Measurements from ENCODE around the gene ATP13A1. TPM values are rescaled to one million over a fixed set of nuclear protein-coding genes. Genes with fewer than 3 reads are reported as not detected.

Gene ATP13A1
- total RNA-seq, 4 donors from 2014 or later = 97.3 to 293 (median 129) TPM

DNA sequence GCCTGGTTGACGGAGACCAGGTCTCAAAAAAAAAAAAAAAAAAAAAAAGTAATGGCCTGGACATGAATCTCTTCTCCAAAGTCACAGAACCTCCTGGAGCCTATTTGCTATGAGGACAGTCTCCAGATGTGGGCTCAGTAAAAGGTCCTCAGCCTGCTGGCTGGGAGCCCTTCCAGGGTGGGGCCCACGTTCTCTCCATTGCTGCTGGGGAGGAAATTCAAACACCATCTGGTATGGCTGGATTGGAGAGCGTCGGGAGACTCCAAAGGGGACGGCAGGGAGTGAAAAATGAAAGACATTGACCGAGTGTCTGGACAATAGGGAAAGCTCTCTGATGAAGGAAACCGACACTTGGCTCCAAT, 43.6 kb downstream of the ATP13A1 start:
- 80 to 82% methylated on average over 7 of the region's 7 CpGs for WGBS, 2 donors
- no peaks in the 10 kb centered on the region for H3K9me3 ChIP-seq
- DNase-seq = no peak
- no peaks in the 10 kb centered on the region for H3K27me3 ChIP-seq
- peaks cover 0 to 6% of the 10 kb centered on the region in 2 donors for H3K36me3 ChIP-seq
- no peak overlapping the region for H3K27ac ChIP-seq
- intact Hi-C loops (cut with DNase I) = no loop called here
- no peak overlapping the region for H3K4me3 ChIP-seq (replicated peaks in 1 of 3)
- no peak for TF ChIP-seq POLR2A (IDR thresholded peaks at IDR 0.05)
- TF ChIP-seq, protein P1, sequence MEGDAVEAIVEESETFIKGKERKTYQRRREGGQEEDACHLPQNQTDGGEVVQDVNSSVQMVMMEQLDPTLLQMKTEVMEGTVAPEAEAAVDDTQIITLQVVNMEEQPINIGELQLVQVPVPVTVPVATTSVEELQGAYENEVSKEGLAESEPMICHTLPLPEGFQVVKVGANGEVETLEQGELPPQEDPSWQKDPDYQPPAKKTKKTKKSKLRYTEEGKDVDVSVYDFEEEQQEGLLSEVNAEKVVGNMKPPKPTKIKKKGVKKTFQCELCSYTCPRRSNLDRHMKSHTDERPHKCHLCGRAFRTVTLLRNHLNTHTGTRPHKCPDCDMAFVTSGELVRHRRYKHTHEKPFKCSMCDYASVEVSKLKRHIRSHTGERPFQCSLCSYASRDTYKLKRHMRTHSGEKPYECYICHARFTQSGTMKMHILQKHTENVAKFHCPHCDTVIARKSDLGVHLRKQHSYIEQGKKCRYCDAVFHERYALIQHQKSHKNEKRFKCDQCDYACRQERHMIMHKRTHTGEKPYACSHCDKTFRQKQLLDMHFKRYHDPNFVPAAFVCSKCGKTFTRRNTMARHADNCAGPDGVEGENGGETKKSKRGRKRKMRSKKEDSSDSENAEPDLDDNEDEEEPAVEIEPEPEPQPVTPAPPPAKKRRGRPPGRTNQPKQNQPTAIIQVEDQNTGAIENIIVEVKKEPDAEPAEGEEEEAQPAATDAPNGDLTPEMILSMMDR (IDR thresholded peaks at IDR 0.05) = no peak
- peaks cover 32% of the 10 kb centered on the region in 2 donors for H3K4me1 ChIP-seq

DNA sequence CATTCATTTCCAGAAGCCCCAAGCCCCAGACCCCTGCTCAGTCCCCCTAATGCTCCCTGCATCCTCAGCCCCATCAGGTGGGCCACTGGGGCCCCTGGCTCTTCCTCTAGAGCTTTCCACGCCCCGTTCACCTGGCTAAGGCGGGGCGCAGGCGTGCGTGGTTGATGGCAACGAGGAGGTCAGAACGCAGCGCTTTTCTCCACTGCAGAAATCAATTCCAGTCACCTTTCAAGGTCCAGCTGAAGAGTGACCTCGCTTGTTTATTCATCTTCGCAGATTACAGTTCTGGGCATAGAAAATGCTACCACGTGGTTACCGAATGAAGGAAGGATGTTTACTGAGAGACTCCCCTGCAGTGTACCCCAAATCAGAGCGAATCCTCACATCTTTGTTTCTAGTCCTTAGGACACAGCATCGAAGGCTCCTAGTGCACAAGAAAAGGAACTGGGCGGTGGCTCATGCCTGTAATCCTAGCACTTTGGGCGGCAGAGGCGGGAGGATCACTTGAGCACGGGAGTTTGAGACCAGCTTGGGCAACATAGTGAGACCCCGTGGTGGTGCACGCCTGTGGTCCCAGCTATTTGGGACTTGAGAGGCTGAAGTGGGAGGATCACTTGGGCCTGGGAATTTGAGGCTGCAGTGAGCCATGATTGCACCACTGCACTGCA, 44.2 kb downstream of the ATP13A1 start:
- WGBS, 2 donors = 56 to 65% methylated on average over 19 to 20 of the region's 21 CpGs
- no peak overlapping the region for H3K4me3 ChIP-seq (replicated peaks in 1 of 3)

DNA sequence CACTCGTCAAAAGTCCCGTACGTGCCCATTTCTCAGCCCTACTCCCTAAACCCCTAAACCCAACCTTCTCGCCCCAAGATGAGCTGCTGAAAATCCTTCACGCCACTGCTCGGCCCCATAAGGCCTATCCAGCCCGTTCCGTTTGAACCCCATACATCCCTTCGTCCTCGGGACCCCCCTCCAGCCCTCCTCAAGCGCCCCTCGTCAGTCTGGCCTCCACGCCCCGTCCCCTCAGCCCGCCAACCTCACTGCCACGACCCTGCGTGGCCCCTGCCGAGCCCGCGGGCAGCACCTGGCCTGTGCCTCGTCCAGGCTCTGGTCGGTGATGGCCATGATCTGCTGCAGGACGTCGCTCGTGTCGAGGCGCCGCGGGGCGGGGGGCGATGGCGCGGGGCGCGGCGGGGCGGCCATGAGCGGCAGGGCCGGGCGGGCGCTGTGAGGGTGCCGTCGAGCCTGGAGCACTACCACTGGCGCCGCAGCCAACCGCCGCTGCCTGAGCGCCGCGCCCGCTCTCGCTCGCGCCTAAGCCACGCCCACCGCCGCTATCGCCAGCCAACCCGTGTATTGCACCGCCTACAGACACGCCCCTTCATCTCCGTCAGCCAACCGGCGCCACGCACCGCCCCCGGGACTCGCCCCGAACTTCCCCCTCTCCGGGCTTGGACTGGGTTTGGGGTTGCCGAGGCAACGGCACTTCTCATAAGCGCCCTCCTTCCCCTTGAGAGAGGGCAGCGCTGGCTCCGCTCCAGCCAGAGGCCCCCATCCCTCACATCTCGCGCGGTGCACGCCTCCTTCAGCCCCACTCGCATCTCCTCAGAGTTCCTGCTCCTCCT, 45.0 kb downstream of the ATP13A1 start, which contains the start of gene PBX4:
PBX4 (minus strand) TSS at position 469 of the 833 bp plus-strand sequence; CDS start at position 411, 58 bp downstream.
- Histone ChIP-seq H3K27ac (peak within 1 kb of the TSS; percentile 90 to 95 (median 93)), H3K36me3 (no peaks in the 10 kb centered on the region), H3K4me3 (replicated peaks in 1 of 3) (peak within 1 kb of the TSS; percentile 48 to 94 (median 73)), H3K27me3 (no peaks in the 10 kb centered on the region), H3K9me3 (no peaks in the 10 kb centered on the region), H3K4me1 (peaks cover 46% of the 10 kb centered on the region in 2 donors)
- peak; percentile 84 to 98 for TF ChIP-seq POLR2A (IDR thresholded peaks at IDR 0.05)
- TF ChIP-seq, protein P1 (IDR thresholded peaks at IDR 0.05) = no peak
- WGBS, 2 donors = 7 to 9% methylated on average over 39 to 49 of the region's 80 CpGs
- intact Hi-C loops (cut with DNase I) = no loop called here
- DNase-seq = peak; percentile 98 to 99

More for the DNA sequence above, 44.2 kb downstream of the ATP13A1 start:
- H3K9me3 ChIP-seq = no peaks in the 10 kb centered on the region
- H3K27me3 ChIP-seq = no peaks in the 10 kb centered on the region
- no peak for TF ChIP-seq POLR2A (IDR thresholded peaks at IDR 0.05)
- TF ChIP-seq, protein P1 (IDR thresholded peaks at IDR 0.05) = no peak
- DNase-seq = no peak
- intact Hi-C loops (cut with DNase I) = no loop called here
- H3K27ac ChIP-seq = peak overlapping the region in 1 of 3 donors; percentile 48
- peaks cover 0 to 5% of the 10 kb centered on the region in 2 donors for H3K36me3 ChIP-seq
- H3K4me1 ChIP-seq = peaks cover 37% of the 10 kb centered on the region in 2 donors

DNA sequence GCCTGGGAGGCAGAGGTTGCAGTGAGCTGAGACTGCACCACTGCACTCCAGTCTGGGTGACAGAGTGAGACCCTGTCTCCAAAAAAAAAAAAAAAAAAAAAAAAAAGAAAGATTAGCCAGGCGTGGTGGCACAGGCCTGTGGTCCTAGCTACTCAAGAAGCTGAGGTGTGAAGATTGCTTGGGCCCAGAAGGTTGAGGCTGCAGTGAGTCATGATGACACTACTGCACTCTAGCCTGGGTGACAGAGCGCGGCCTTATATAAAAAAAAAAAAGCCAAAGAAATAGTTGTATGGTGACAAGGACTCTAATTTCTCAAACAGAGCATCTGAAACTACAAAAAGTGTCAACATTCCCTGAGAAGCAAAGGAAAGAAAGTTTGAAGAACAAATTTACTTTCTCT, 48.4 kb downstream of the ATP13A1 start:
- no peaks in the 10 kb centered on the region for H3K27me3 ChIP-seq
- intact Hi-C loops (cut with DNase I) = no loop called here

More for the DNA sequence above, 48.4 kb downstream of the ATP13A1 start:
- no peak for TF ChIP-seq POLR2A (IDR thresholded peaks at IDR 0.05)
- TF ChIP-seq, protein P1 (IDR thresholded peaks at IDR 0.05) = no peak
- Histone ChIP-seq H3K9me3 (no peaks in the 10 kb centered on the region), H3K36me3 (no peaks in the 10 kb centered on the region), H3K4me3 (replicated peaks in 1 of 3) (no peak overlapping the region), H3K4me1 (peaks cover 55 to 78% of the 10 kb centered on the region in 2 donors), H3K27ac (peak overlapping the region; percentile 90 to 95 (median 93))
- peak; percentile 53 to 56 for DNase-seq
- WGBS, 2 donors = 79 to 83% methylated on average over 3 of the region's 3 CpGs
